Inflammatory macrophage treated with lipopolysaccharide for 1 hour (primary cell): ENCODE results near the gene S100B.

Experiments
- DNase-seq, 2 donors: peaks; one replicate each; pipeline ENCODE4 v3.0.0-alpha.2; 2020 to 2022

The S100B gene

DNA sequence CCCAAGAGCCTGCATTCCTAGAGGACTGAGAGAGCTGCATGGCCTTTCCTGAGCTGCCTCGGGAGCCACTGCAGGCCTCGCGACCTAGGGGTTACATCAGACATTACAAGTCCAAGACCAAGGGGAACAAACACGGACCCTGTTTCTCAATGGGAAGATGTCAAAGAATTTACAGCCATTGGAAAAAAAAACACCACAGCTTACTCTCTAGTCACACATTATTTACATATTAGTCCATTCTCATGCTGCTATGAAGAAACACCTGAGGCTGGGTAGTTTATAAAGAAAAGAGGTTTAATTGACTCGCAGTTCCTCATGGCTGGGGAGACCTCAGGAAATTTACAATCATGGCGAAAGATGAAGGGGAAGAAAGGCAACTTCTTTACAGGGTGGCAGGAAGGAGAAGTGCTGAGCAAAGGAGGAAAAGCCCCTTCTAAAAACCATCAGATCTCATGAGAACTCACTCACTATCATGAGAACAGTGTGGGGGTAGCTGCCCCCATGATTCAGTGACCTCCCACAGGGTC, 22.2 kb upstream of the S100B start:
- peak; percentile 83 to 92 for DNase-seq

DNA sequence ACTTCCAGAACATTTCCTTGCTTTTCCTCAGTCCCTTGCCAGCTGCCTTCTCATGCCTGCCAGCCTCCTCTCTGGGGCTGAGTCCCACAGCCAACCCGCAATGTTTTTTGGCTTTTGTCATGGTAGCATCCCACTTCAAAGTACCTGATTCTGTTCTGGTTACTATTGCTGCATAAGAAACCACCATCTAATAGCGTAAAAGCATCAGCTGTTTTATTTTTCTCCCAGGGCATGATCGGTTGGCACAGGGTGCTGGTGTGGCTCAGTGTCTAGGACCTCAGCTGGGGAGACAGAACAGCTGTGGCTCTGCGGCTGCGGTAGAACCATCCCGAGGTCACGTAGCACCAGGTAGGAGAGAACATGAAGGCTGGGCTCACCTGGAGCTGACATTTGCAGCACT, 21.7 kb upstream of the S100B start:
- DNase-seq = no peak

DNA sequence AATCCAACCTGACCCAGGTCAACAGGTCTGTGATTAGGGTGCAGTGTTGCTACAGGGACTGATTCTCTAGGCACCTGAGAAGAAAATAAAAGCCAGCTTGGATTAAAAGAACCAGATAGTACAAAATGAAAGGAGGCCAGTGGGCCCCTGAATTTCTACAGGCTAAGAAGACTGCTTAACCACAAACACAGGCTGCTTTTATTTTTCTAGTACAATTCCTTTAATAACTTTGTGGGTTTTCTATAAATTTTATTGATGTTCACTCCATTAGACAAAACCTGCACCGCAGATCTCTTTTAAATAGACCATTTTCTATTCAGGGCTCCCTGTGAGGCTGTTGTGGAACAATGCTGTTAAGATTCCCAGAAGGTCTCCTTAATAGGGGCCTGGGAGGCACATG, 20.9 kb upstream of the S100B start:
- DNase-seq = no peak

DNA sequence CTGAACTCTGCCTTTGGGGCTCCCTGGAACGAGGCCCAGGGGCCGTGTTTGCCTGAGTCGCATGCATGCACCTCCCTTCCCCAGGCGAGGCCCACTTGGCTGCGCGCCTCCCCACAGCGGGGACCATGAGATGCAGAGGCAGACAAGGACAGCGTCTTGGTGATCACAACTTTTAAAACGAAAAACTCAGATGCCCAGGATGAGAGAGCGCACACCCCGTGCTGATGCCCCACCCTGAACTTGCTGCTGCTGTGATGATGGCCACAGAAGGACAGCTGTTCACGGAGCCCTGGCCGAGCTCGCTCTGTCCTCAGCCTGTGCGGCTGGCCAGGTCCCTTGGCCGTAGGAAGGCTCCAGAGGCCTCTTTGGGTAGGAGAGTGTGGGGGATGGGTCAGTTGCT, 19.2 kb upstream of the S100B start:
- DNase-seq = no peak

DNA sequence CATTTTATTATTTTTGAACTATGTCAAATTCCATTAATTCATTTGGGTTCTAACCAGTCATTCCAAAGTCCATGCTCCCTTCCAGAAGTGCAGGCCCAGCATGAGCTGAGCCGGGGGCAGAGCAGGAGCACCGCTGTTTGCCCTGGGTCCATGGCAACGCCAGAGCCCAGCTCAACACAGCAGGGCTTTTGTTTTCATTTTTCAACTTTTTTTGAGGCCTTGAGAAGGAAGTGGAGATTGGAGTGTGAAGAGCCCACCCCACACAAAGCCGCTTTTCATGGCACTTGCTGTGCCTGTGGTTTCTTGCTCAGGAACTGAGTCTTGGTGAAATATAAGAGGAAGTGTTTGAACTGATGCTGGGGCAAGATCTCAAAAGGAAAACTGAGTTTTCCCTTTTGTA, 17.3 kb upstream of the S100B start:
- DNase-seq = peak; percentile 68 to 77

DNA sequence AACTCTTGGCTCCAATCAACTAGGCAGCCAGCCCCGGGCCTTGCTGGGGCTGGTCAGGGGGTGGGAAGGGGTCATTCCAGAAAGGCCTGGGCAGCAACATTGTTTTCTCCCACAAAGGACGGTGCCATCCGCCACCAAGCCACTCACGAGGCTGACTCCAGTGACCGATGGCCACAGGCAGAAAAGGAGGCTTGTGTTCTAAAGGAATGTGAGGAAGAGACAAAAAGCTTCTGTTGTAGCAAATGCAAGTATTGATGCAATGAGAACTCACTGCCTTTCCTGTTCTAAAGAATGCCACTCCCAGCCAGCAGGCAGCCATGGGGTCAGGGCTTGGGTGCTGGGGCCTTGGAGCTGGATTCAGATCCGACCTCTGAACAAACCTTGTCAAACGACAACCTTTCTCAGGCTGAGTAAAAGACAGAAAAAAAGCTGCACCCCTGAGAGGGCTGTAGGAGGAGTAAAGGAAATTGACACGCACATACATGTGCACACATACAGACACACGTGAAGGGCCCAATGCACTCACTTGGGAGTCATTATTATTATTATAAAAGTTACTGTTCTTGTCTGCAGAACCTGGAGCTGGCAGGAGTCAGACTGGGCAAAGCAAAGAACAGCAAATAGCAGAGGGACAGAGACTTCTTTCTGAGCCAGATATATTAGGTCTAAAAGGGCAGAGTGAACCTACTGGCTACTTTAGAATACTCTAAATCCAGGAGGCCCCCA, 16.7 kb upstream of the S100B start:
- no peak for DNase-seq

DNA sequence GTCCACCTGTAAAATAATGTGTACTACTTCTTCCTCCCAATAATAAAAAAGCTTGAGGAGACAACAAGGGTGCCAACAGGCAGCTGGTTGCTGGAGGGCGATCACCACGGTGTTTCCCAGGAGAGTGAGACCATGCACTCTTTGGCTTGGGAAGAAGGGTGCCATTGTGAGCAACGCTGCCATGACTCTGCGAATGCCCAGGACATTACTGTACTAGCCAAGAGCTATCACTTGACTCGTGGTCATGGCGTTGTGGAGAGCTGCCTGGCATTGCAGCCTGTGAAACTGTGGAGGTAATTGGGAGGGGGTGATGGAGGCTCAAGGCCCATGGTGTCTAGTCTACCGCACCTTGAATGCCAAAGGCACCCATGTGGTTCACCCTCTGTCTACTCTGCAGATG, 16.0 kb upstream of the S100B start:
- no peak for DNase-seq

DNA sequence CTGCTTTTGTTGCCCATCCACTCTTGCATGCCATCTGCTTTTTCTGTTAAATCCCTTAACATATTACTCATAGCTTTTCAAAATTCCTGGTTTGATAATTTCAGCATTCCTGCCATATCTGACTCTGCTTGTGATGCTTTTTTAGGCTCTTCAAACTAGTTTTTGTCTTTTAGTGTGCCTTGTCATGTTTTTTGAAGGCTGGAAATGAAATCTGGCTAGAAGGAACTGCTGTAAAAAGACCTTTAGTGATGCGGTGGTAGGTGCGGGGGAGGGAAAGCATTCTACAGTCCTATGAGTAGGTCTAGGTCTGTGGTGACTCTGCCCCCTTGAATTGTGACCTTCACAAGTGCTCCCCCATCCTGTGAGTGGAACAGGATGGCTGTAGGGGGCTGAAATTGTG, 15.0 kb upstream of the S100B start:
- no peak for DNase-seq

DNA sequence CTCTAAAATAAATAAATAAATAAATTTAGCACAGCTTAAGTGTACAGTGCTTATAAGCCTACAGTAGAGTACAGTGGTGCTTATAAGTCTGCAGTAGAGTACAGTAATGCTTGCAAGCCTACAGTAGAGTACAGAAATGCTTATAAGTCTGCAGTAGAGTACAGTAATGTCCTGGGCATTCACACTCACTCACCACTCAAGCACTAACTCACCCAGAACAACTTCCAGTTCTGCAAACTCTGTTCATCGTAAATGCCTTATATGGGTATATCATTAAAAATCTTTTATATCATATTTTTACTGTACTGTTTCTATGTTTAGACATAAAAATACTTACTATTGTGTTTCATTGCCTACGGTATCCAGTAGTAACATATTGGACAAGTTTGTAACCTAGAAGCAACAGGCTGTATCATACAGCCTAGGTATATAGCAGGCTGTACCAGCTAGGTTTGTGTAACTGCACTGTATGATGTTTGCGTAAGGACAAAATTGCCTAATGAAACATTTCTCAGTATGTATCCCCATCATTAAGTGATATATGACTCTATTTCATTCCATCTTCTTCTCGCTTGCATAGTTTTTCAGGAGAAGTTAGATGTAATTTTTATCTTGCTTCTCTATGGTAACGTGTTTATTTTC, 14.0 kb upstream of the S100B start:
- peak in 1 of 2 donors; percentile 53 for DNase-seq

DNA sequence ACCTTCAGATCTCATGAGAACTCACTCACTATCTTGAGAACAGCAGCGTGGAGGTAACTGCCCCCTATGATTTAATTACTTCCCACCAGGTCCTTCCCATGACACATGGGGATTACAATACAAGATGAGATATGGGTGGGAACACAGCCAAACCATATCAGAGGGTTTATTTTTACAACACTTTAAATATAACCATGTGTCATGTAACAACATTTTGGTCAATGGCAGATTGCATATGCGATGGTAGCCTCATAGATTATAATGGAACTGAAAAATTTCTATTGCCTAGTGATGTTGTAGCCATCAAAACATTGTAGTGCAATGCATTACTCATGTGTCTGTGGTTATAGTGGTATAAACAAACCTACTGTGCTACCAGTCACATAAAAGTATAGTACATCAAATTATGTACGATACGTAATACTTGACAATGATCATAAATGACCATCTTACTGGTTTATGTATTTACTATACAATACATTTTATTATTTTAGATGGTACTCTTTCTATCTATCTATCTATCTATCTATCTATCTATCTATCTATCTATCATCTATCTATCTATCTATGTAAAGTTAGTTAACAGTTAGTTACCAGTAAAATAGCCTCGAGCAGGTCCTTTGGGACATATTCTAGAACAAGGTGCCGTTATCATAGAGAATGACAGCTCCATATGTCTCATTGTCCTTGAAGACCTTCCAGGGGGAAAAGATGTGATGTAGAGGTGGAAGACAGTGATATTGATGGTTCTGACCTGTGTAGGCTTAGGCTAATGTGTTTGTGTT, 12.6 kb upstream of the S100B start:
- peak in 1 of 2 donors; percentile 14 for DNase-seq

DNA sequence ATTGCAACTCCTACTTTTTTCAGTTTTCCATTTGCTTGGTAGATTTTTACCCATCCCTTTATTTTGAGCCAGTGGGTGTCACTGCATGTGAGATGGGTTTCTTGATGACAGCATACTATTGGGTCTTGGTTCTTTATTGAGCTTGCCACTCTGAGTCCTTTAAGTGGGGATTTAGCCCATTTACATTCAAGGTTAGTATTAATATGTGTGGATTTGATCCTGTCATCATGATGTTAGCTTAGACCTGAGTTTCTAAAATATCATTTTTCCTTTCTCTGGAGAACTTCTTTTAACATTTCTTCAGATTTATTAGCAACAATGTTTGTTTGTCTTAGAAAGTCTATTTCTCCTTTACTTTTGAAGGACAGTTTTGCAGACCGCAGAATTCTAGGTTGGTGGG, 11.8 kb upstream of the S100B start:
- DNase-seq = no peak

DNA sequence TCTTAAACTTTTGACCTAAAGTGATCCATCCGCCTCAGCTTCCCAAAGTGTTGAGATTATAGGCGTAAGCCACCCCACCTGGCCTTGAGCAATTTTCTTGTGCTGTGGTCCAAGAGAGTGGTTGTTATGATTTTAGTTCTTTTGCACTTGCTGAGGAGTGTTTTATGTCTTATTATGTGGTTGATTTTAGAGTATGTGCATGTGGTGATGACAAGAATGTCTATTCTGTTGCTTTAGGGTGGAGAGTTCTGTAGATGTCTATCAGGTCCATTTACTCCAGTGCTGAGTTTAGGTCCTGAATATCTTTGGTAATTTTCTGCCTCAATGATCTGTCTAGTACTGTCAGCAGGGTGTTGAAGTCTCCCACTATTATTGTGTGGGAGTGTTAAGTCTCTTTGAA, 11.2 kb upstream of the S100B start:
- DNase-seq = no peak

DNA sequence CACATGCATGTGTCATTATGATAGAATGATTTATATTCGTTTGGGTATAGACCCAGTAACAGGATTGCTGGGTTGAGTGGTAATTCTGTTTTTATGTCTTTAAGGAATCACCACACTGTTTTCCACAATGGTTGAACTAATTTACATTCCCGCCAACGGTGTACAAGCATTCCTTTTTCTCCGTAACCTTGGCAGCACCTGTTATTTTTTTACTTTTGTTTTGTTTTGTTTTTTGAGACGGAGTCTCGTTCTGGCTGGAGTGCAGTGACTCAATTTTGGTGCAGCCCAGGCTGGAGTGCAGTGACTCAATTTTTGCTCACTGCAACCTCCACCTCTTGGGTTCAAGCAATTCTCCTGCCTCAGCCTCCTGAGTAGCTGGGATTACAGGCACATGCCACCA, 8.5 kb upstream of the S100B start:
- DNase-seq = no peak

DNA sequence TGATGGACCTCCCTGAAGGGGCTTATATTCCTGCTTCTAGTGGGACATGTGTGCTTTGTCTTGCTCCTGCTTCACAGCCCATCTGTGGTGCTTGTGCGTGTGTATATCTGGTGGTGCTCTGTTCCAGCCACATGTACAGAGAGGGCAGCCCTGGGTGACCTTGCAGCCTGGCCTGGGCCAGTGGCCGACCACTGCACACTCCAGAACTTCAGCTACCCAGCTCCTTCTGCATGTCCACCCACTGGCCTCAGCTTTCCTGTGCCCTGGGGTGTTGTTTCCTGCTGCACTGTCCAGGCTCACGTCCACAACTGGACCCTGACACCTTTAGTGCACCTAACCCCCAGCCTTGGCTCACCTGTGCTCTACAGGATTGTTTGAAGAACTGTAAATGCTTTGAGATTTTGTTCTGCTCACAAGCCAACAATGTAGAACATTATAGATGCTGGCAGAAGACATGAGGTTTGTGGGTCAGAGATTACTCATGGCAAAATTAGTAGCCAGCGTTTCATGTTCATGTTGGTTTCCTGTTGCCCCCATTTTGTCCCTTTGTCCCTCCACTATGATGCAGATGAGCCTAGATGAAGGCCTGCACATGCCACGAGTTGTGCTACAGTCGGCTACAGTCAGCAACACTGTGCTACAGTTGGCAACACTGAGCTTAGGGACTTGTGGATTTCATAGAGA, 5.3 kb upstream of the S100B start:
- no peak for DNase-seq

DNA sequence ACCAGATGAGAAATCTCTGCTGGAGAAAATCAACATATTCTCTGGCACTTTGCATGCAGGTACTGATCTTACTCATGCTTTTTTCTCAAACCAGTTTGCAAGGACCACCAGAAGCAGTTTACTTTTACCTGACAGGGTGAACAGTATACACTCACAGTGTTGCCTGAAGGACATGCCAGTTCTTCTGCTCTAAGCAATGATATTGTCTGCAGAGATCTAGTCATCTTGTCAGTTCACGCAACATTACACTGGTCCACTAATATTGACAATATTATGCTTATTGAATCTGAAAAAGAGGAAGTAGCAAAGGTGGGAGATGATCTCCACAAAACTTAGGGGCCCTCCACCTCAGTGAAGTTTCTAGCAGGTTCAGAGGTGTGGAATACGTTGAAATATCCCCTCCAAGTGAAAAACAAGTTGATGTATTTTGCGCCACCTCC, 3.8 kb upstream of the S100B start:
- no peak for DNase-seq

DNA sequence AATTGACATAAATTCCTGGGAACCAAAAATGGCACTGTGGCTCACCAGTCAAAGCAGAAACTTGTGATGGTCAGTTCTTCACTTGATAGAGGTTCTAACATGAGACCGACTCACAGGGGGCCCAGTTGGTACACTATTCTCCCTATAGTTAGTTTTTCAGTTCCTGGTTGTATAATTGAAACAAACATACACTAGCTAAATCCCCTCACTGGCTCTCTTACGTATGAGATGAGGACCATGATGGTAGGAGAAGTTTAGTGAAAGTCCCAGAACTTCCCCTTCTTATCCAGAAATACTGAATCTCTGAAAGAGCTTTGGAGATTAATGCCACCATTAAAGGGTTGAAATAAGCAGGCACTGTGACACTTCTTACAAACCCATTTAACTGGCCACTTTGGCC, 2.8 kb upstream of the S100B start:
- peak in 1 of 2 donors; percentile 35 for DNase-seq

DNA sequence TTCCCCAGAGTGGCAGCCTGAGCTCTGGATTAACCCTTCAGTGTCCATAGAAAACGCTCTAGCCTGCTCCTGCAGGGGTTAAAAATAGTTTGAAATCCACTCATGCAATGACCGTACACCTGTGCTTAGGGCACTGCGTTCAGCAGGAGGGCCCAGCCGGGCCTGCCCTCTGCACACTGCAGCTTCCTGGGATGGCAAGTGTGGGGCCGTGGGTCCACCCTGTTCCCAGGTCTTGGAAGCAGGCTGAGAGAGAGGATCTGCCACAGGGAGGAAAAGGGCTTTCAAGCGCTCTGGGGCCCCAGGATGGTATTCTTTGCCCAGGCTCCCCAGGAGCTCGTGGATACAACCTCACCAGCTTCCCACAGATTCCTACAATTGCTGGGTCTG, 1.5 kb upstream of the S100B start:
- DNase-seq = no peak

DNA sequence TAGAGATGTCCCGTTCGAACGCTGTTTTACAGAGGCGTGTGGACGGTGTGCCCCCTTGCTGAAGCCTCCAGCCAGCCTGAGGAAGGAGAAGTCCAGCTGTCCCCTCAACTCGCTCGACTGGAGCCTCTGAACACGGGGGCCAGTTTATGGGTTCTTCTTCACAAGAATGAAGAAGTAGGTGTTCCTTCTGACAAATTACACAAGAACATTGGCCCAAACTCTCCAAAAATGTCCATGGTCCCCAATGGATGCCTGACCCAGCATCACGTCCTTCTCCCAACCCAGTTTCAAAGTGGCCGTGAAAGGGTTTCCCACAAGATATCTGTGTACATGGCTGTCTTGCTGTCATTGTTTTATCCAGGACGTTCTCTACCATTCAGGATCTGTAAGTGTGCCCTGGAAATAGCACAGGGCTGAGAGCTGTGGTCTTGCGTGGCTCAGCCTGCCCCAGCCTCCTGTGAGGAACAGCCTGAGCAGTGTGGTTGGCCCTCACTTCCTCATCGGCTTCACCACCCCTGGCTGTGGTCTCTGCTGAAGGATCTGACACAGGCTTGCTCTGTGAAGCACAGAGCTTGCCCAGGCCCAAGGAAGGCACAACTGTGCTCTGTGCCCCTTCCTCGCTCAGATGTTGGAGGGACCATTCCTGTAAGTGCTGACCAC, 1.0 kb upstream of the S100B start:
- DNase-seq = peak; percentile 63 to 71

DNA sequence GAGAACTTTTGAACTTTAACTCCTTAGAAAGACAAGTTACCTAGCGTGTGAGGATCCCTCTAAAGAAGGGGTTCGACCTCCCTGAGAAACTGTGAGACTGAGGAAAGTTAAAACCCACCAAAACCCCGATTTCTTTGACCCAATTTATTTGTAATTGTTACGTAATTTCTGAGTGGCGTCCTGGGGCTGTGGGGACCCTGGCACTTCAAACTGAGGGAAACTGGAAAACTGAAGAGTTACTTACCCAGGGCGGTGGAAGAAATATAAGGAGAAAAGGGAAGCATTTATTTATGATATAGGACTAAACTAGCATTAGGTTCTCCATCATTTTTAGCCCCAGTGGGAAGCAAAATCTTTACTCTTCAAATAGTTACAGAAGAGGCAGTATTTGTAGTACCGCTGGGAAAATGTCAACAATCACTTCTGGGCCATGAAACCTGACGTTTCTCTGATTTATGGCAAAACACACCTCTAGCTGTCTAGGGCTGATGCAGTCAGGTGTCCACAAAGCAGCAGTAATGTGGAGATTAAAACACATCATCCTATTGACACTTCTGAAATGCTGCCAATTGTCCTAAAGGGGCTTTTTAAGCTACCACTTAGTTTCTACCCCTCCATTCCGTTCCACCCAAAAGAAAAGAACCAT, 430 bp downstream of the S100B start:
- DNase-seq = no peak

DNA sequence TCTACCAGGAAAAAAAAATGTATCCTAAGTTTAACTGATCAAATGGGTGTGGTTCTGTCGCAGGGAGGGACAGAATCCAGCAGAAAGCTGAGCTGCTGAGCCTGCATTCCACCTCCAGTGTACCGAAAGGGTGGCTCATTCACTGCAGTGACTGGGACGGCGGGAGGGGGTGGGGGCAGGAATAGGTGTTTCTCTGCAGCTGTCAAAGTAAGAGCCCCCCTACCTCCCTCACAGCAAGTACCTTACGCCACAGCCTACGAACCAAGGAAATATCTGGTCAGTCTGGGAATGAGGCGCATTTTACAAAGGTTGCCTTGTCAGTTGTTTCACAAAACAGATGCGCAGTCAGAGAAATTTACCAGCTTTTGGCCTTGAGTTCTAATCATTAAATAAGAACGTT, 1.7 kb downstream of the S100B start:
- DNase-seq = no peak

DNA sequence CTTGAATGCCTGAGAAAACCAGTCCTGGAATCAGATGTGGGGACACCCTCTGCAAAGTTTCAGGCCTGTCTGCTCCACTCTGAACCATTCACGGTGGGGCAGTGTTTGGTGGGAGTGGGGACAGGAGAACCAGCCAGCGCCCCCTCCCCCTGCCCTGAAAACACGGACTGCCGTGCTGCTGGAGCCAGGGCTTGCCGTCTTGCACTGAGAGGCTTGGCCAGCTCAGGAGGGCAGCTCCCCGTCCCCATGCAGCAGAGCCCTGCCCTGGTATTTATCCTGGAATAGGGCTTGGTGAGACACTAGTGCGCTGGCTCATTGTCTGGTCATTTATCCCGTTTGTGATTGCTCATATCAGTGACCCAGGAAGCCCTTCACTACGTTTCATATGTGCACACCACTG, 3.9 kb downstream of the S100B start:
- no peak for DNase-seq

DNA sequence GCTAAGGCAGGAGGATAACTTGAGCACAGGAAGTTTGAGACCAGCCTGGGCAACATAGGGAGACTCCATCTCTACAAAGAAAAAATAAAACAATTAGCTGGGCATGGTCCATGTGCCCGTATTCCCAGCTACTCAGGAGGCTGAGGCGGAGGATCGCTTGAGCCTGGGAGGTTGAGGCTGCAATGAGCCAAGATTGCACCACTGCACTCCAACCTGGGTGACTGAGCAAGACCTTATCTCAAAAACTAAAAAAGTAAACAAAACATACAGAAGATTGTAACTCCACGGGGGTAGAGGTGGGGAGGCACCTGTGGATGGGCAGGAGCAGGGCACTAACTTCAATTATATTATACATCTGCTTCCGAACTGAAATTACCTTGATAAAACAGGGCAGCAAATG, 4.6 kb downstream of the S100B start:
- no peak for DNase-seq
